ENCODE measurements around the gene STKLD1.

GRCh38 chr9:133353548-133353947 lies 22.6 kb upstream of the STKLD1 start:
- TF ChIP-seq CTCF (IDR thresholded peaks at IDR 0.05): no peak
- TF ChIP-seq POLR2A (IDR thresholded peaks at IDR 0.05): no peak
